ENCODE data around the gene TMEM132E. TPM values are rescaled to one million over a fixed set of nuclear protein-coding genes. Genes with fewer than 3 reads are reported as not detected.

Gene TMEM132E
- total and polyA plus RNA-seq, 2 of the 8 experiments (the other 6 are each of a cell fraction or from before 2014, with no cell fraction given) = 0.45 to 0.60 TPM

- TF ChIP-seq RAD21 (IDR thresholded peaks at IDR 0.05 in 1 of 2, conservative IDR thresholded peaks at IDR 0.05 in 1 of 2; ENCODE audit: low read depth in 2 of 2, low read length in 2 of 2) (peak; percentile 87 to 91), MAX (IDR thresholded peaks at IDR 0.05) (peak; percentile 35; the same call in 1 of the 2 replicates), GABPA (IDR thresholded peaks at IDR 0.05; ENCODE audit: borderline replicate concordance, insufficient read depth, low read length) (no peak; the same call in 1 of the 2 replicates), CREB1 (IDR thresholded peaks at IDR 0.05) (0 out of 2 replicates have a peak, but pooled peaks have one; percentile 18), TCF12 (IDR thresholded peaks at IDR 0.05; ENCODE audit: low read depth, low read length) (0 out of 2 replicates have a peak, but pooled peaks have one; percentile 21)
Measured at GRCh38 chr17:34637548-34638525, 58.5 kb downstream of the TMEM132E start (continued).

Data from H1 (cell line).